Mesothelial cell of epicardium (in vitro differentiated cells): ENCODE data around the gene KLF13. TPM values are rescaled to one million over a fixed set of nuclear protein-coding genes. Genes with fewer than 3 reads are reported as not detected.

ENCODE experiments used
- DNase-seq, 2 experiments: peaks; one replicate each; pipeline ENCODE4 v3.0.0; 2021; ENCODE audit warnings: low spot score in 2 of 2; ENCODE audit not compliant: unreplicated experiment in 2 of 2
- H3K27ac Mint-ChIP-seq: 2 replicates; pipeline ENCODE4 v1.8.0; 2021; ENCODE audit warnings: mixed read lengths
- H3K27me3 Mint-ChIP-seq: 2 replicates; pipeline ENCODE4 v1.8.0; 2021; ENCODE audit warnings: low read depth, mixed read lengths
- H3K36me3 Mint-ChIP-seq: 2 replicates; pipeline ENCODE4 v1.8.0; 2021; ENCODE audit warnings: mixed read lengths
- H3K4me1 Mint-ChIP-seq: 2 replicates; pipeline ENCODE4 v1.8.0; 2021; ENCODE audit warnings: mixed read lengths
- H3K4me3 Mint-ChIP-seq: 2 replicates; pipeline ENCODE4 v1.8.0; 2021; ENCODE audit warnings: mild to moderate bottlenecking, moderate library complexity, mixed read lengths
- H3K9me3 Mint-ChIP-seq: 2 replicates; pipeline ENCODE4 v1.8.0; 2021; ENCODE audit warnings: mixed read lengths
- total RNA-seq: library from RNA; stranded (reverse); gene quantifications from 3 replicates; pipeline ENCODE4 v1.2.1, GENCODE V29; 2021
- TF ChIP-seq, protein P1 (sequence below): fragments of 200-600 bp; sonication (generic); IDR thresholded peaks from one replicate; pipeline ENCODE4 v1.5.0; 2021; ENCODE audit warnings: antibody characterized with exemption; ENCODE audit not compliant: unreplicated experiment

KLF13 gene
- total RNA-seq, 1 donor from 2014 or later = 28.1 TPM

DNA sequence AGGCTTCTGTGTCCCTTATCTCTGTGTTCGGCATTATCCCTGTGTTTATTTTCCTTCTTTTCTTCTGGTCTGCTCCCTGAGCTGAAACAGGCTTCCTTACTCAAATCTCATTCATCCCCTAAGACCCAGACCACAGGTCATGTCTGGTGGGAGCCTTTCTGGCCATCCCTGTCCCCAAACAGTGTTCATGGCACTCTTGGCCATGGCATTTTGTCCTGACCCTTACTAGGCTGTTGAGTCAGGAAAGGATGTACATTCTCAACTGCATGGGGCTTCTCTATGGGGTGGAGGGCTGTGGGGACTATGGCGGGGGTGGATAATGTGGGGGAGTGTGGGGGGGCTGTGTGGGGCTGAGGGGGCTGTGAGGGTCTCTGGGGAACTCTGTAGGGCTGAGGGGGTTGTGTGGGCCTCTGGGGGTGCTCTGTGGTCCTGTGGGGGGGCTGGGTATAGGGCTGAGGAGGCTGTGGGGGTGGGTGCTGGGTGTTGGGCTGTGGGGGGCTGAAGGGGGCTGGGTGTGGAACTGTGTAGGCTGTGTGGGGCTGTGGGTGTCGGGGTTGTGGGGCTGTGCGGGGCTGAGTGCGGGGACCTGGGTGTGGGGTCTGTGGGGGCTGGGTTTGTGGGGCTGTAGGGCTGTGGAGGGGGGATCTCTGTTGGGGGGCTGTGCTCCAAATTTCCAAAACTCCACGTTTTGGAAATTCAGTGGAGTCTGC lies 64.3 kb downstream of the KLF13 start:
- DNase-seq = peak in 1 of 2 experiments; percentile 33
- peaks cover 15% of the 10 kb centered on the region for H3K4me1 Mint-ChIP-seq
- TF ChIP-seq, protein P1, sequence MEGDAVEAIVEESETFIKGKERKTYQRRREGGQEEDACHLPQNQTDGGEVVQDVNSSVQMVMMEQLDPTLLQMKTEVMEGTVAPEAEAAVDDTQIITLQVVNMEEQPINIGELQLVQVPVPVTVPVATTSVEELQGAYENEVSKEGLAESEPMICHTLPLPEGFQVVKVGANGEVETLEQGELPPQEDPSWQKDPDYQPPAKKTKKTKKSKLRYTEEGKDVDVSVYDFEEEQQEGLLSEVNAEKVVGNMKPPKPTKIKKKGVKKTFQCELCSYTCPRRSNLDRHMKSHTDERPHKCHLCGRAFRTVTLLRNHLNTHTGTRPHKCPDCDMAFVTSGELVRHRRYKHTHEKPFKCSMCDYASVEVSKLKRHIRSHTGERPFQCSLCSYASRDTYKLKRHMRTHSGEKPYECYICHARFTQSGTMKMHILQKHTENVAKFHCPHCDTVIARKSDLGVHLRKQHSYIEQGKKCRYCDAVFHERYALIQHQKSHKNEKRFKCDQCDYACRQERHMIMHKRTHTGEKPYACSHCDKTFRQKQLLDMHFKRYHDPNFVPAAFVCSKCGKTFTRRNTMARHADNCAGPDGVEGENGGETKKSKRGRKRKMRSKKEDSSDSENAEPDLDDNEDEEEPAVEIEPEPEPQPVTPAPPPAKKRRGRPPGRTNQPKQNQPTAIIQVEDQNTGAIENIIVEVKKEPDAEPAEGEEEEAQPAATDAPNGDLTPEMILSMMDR = no peak
- peaks cover 10% of the 10 kb centered on the region for H3K36me3 Mint-ChIP-seq
- peaks cover 27% of the 10 kb centered on the region for H3K27me3 Mint-ChIP-seq
- peak overlapping the region; percentile 83 for H3K27ac Mint-ChIP-seq
- peak overlapping the region; percentile 0 for H3K4me3 Mint-ChIP-seq
- H3K9me3 Mint-ChIP-seq = peaks cover 23% of the 10 kb centered on the region

DNA sequence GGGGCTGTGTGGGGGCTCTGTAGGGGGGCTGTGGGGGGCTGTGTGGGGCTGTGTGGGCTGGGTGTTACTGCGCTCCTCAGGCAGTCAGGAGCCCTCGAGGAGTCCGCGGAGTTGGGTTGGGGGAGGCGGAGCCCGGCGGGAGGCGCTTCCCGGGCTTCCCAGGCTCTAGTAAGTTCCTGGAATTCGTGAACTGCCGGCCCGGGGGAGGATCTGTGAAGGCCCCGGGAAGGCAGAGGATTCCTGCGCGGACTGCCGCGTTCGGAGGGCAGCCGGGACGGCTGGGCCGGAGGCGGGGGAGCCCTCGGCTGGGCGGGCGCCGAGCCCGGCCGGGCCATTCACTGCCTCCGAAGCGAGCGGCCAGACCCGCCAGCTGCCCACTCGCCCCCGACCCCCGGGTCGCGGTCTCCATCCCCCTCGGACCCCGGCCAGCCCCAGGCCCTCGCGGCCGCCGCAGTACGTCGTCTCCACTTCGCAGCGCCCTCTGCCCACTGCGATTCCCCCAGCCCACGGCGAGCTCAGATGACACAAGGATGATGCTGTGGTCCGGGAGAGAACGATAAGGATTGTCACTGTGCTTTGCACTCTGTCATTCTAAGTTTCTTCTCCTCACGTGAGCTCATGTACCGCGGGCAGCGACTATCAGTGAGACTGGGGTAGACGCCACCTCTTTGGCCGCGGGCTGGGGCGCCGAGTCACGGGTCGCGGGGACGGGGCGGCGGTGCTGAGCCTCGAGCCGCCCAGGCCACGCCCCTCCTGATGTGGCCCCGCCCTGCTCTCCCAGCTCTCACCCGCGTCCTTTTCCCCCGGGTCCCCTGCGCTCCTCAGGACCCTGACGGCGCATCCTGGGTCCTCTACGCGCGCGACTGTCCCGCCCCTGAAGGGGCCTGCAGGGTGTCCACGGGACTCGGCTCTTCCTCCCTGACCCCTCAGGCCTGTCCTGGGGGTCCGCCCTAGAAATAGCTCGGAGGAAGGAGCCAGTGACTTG lies 65.3 kb downstream of the KLF13 start:
- peaks cover 27% of the 10 kb centered on the region for H3K27me3 Mint-ChIP-seq
- H3K4me3 Mint-ChIP-seq = peak overlapping the region; percentile 71
- peaks cover 18% of the 10 kb centered on the region for H3K9me3 Mint-ChIP-seq
- TF ChIP-seq, protein P1 = no peak
- H3K4me1 Mint-ChIP-seq = peaks cover 19% of the 10 kb centered on the region
- peak overlapping the region; percentile 53 for H3K27ac Mint-ChIP-seq
- peaks cover 10% of the 10 kb centered on the region for H3K36me3 Mint-ChIP-seq
- peak in 1 of 2 experiments; percentile 69 for DNase-seq

DNA sequence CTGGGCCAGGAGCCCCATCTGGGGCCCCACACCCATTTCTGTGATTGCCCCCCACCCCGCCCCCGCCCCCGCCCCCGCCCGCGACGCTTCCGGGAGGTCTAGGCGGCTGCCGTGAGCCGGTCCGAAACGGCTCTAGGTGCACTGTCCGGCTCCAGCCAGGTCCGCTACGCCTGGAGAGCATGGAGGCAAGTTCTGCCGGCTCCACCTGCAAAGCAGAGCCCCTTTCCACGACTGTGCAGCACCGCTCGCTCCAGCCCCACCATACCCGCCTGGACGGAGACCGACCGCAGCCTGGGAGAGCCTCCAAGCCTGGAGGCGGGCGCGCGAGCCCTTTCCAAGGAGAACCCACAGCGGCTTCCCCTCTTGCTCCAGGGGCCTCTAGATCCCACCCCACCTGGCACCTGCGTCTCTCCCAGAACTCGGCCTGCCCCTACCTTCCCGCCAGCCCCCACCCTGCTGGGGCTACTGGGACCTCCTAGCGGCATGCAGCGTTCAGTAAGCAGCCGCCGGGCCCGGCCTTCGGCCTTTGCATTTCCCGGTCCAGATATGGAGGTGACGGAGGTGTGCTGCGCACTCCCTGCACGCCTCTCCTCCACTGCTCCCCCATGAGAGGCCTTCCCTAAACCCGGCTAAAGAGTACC lies 66.2 kb downstream of the KLF13 start:
- no peak for DNase-seq
- peaks cover 27% of the 10 kb centered on the region for H3K27me3 Mint-ChIP-seq
- peaks cover 18% of the 10 kb centered on the region for H3K9me3 Mint-ChIP-seq
- H3K27ac Mint-ChIP-seq = no peak overlapping the region
- peak overlapping the region; percentile 71 for H3K4me3 Mint-ChIP-seq
- TF ChIP-seq, protein P1 = no peak
- peaks cover 10% of the 10 kb centered on the region for H3K36me3 Mint-ChIP-seq
- H3K4me1 Mint-ChIP-seq = peaks cover 24% of the 10 kb centered on the region

DNA sequence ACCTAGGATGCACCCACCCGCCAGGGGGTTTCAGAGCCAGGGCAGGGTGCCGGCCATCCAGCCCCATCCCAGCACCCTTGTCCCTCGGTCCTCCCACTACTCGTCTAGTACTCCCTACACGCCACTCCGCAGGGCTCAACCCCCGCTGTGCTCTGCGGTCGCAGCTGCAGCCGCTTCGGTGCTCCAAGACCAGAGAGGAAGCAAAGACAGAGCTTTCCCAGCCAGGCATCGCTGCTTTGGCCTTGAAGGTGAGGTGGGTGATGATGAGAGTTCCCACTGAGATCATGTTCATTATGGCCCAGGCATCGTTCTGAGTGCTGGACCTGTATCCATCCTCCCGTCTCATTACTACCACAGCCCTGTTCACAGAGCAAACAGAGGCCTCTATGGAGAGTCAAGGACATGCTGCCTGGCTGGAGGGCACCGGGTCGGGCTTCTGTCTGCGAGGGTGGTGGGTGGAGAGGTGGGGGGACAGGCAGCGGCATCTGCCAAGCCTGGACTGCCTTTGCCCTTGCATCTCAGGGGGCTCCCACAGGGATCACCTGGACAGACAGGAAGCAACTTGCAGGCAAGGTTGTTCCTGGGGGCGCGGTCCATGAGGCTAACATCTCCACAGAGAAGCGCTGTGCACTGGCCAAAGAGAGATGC lies 66.9 kb downstream of the KLF13 start:
- Mint-ChIP-seq H3K9me3 (peaks cover 18% of the 10 kb centered on the region), H3K27me3 (peaks cover 27% of the 10 kb centered on the region), H3K27ac (no peak overlapping the region), H3K36me3 (peaks cover 10% of the 10 kb centered on the region), H3K4me1 (peaks cover 26% of the 10 kb centered on the region), H3K4me3 (peak overlapping the region; percentile 31)
- TF ChIP-seq, protein P1 = no peak
- DNase-seq = no peak

DNA sequence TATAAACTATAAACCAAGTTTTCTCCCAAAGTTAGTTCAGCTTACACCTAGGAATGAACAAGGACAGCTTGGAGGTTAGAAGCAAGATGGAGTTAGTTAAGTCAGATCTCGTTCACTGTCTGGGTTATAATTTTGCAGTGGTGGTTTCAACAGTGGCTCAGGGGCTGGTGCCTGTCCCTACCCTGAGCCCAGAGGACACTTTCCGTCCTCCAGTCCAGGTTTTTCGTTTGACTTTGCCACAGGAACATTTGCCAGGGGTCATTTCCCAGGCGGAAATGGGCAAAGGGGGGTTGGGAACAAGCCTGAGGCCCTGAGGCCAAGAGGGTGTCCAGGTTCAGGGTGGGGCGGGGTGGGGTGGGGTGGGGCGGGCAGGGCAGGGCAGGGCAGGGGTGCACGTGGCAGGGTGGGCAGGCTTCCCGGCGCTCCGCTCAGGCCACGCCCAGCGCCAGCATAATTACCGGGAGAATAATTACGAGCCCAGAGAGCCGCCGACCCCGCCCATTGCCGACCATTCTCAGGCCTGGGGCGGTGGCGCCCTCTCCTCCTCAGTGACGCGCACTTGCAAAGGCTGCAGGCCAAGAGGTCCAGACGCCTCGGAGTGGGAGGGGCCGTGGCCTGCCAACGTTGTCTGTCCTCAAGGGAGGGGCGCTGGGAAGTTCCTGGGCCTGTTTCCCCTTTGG lies 70.4 kb downstream of the KLF13 start:
- Mint-ChIP-seq H3K4me3 (peak overlapping the region; percentile 43), H3K4me1 (peaks cover 20% of the 10 kb centered on the region), H3K9me3 (no peaks in the 10 kb centered on the region), H3K27ac (peak overlapping the region; percentile 66), H3K27me3 (peaks cover 26% of the 10 kb centered on the region), H3K36me3 (no peaks in the 10 kb centered on the region)
- DNase-seq = no peak
- TF ChIP-seq, protein P1 = no peak
